Femur (tissue), 1 donor: ENCODE measurements around the gene NFIB.

Experiments used
- DNase-seq: peaks from one replicate; pipeline ENCODE4 v3.0.0-alpha.2; 2017

The NFIB gene

GRCh38 chr9:14097215-14097614, 216.7 kb downstream of the NFIB start:
- DNase-seq, result peak; percentile 61

- DNase-seq, result peak; percentile 76
Measured at GRCh38 chr9:14096258-14096922, 217.6 kb downstream of the NFIB start.

- no peak for DNase-seq
Measured at GRCh38 chr9:14095277-14095676, 218.7 kb downstream of the NFIB start.

- DNase-seq, result no peak
Measured at GRCh38 chr9:14094491-14094890, 219.4 kb downstream of the NFIB start.

- DNase-seq, result no peak
Measured at GRCh38 chr9:14092344-14092743, 221.6 kb downstream of the NFIB start.

GRCh38 chr9:14089051-14089803, 224.7 kb downstream of the NFIB start:
- DNase-seq, result no peak

GRCh38 chr9:14087576-14087975, 226.4 kb downstream of the NFIB start:
- DNase-seq, result no peak

- DNase-seq, result no peak
Measured at GRCh38 chr9:14086495-14086894, 227.4 kb downstream of the NFIB start.

- no peak for DNase-seq
Measured at GRCh38 chr9:14085810-14086209, 228.1 kb downstream of the NFIB start.

GRCh38 chr9:14084867-14085266, 229.1 kb downstream of the NFIB start:
- DNase-seq, result no peak

- no peak for DNase-seq
Measured at GRCh38 chr9:14083366-14083765, 230.6 kb downstream of the NFIB start.

GRCh38 chr9:14082732-14083131, 231.2 kb downstream of the NFIB start:
- no peak for DNase-seq

GRCh38 chr9:14081745-14082144, 232.2 kb downstream of the NFIB start:
- no peak for DNase-seq

GRCh38 chr9:14080959-14081542, 232.9 kb downstream of the NFIB start:
- no peak for DNase-seq

- DNase-seq, result no peak
Measured at GRCh38 chr9:14079440-14079839, 234.5 kb downstream of the NFIB start.

- DNase-seq, result no peak
Measured at GRCh38 chr9:14077672-14078071, 236.3 kb downstream of the NFIB start.

GRCh38 chr9:14075218-14075617, 238.7 kb downstream of the NFIB start:
- DNase-seq, result no peak

- no peak for DNase-seq
Measured at GRCh38 chr9:14072850-14073249, 241.1 kb downstream of the NFIB start.

- no peak for DNase-seq
Measured at GRCh38 chr9:14071484-14071883, 242.5 kb downstream of the NFIB start.

- no peak for DNase-seq
Measured at GRCh38 chr9:14068690-14069089, 245.3 kb downstream of the NFIB start.

GRCh38 chr9:14066831-14067230, 247.1 kb downstream of the NFIB start:
- no peak for DNase-seq

GRCh38 chr9:14066032-14066431, 247.9 kb downstream of the NFIB start:
- no peak for DNase-seq

- DNase-seq, result no peak
Measured at GRCh38 chr9:14064940-14065339, 249.0 kb downstream of the NFIB start.

GRCh38 chr9:14063756-14064155, 250.2 kb downstream of the NFIB start:
- no peak for DNase-seq
